GM19023 (cell line): ENCODE measurements around the gene SPAG7.
"Not testable (repeated sequence)": the region's sequence is repeated elsewhere in the genome, so short reads cannot be mapped to it uniquely, and the experiment has no call there.

Source experiments
- ATAC-seq: cut with Tn5 transposase; IDR thresholded peaks from one replicate; pipeline ENCODE4 v1.9.1; 2021; ENCODE audit warnings: mild to moderate bottlenecking, moderate library complexity; ENCODE audit not compliant: unreplicated experiment

Gene SPAG7

DNA sequence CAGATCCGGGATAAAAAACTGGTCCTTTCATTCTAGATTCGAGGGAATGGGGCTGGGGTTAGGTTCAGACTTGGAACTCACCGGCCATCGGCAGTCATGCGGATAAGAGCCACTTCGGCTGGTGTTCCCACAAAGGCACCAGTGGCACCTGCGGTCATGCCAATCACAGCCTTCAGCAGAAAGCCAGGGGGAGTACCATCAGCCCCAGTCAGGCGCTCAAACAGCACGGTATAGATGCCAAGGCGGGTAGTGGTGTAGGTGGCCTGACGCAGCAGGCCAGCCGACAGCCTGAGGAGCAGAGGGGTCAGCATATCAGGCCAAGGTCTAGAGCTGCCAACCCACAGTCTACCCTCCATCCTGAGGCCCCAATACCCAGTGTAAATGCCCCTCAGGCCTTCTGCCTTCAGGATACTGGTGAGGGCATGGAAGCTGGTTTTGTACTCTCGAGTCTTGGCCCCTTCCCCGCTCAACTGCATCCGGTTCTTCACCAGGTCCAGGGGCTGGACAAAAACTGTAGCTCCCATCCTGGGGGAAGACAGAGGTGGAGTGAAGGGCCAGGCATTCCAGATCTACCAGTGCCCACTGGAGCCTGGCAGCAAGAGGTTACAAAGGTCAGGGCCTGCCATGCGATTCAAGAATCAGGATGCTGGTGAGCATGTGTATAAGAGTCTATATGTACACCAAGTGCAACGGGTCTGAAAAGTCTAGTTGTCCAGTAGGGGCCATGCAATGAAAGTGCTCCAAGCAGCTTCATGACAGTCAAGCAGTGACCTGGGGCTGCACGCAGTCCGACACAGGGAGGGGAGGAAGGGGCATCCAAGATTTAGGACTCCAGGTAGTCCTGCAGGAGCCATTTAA is 28.7 kb downstream of the SPAG7 start:
- ATAC-seq, result no peak

DNA sequence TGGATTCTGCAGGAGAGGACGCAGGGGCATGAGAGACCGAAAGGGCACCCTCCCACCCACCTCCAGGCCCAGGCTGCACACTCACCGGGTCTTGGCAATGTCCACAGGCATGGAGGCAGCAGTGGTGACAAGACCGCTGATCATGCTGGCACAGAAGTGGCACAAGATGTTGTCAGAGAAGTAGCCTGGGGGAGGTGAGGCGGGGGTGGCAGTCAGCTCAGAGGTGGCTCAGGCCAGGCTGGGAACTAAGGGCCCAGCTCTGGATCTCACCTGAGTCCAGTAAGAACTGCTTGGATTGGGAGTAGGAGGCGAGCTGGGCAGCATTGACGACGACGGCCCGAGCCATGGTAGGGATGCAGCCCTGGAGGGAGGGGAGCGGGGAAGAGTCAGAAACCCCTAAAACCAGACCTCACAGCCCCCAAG is 29.5 kb downstream of the SPAG7 start:
- ATAC-seq, result no peak

DNA sequence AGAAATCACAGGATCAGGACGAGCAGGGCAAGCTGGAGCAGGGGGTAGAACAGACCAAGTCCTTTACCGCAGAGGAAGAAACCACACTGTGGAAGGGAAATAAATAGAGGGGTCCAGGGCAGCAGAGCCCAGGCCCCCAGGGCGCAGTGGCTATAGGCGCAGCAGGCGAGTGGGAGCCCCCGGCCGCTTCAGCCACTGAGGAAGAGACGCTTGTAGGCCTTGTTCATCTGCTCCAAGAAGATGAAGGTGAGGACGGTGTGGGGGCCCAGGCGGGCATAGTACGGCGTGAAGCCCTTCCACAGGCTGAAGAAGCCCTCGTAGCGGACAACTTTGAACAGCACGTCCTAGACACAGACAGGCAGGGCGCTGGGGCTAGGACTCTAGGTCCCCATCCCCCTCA is 30.1 kb downstream of the SPAG7 start:
- no peak for ATAC-seq

GRCh38 chr17:4936436-4936835 is 31.2 kb downstream of the SPAG7 start:
- ATAC-seq, result no peak

- no peak for ATAC-seq
Measured at GRCh38 chr17:4935650-4936049, 32.0 kb downstream of the SPAG7 start.

GRCh38 chr17:4934173-4934979 is 33.2 kb downstream of the SPAG7 start:
- ATAC-seq, result no peak

GRCh38 chr17:4933646-4934045 is 34.0 kb downstream of the SPAG7 start:
- ATAC-seq, result no peak

DNA sequence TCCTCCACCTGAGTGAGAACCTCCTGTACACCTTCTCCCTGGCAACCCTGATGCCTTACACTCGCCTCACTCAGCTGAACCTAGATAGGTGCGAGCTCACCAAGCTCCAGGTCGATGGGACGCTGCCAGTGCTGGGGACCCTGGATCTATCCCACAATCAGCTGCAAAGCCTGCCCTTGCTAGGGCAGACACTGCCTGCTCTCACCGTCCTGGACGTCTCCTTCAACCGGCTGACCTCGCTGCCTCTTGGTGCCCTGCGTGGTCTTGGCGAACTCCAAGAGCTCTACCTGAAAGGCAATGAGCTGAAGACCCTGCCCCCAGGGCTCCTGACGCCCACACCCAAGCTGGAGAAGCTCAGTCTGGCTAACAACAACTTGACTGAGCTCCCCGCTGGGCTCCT is 34.9 kb downstream of the SPAG7 start:
- no peak for ATAC-seq

DNA sequence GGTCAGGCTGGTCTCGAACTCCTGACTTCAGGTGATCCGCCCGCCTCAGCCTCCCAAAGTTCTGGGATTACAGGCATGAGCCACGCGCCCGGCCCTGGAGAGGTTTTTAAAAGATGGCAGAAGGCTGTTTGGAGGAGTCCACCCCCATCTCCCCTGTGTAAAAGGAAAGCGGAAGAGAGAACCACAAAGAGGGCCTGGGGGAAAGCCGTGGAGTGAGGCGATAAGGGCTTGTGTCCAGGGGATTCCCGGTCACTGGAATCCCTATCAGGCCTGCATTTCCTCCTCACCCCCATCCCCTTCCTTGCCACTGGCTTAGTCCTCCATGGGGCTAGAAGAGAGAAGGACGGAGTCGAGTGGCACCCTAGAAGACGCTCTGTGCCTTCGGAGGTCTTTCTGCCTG is 35.7 kb downstream of the SPAG7 start, which contains the start of gene GP1BA:
Gene GP1BA, plus strand, starts transcription at position 315 of the 400 bp plus-strand sequence. CDS start 328 bp downstream, outside the sequence.
- ATAC-seq, result no peak

- no peak for ATAC-seq
Measured at GRCh38 chr17:4928881-4929280, 38.7 kb downstream of the SPAG7 start.

GRCh38 chr17:4926577-4927335 is 40.9 kb downstream of the SPAG7 start:
- not testable (repeated sequence) for ATAC-seq

DNA sequence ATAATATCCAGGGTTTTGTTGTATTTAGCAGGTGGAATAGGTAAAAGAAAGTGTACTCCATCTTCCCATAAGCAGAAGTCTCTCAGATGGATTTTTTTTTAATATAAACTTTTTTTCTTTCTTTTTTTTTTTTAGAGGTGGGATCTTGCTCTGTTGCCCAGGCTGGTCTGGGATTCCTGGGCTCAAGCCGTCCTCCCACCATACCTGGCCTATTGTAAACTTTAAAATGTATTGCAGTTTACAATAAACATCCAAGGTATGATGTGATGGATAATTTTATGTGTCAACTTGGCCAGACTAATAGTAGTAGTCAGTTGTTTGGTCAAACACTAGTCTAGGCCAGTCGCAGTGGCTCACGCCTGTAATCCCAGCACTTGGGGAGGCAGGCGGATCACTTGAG is 46.3 kb downstream of the SPAG7 start:
- no peak for ATAC-seq

DNA sequence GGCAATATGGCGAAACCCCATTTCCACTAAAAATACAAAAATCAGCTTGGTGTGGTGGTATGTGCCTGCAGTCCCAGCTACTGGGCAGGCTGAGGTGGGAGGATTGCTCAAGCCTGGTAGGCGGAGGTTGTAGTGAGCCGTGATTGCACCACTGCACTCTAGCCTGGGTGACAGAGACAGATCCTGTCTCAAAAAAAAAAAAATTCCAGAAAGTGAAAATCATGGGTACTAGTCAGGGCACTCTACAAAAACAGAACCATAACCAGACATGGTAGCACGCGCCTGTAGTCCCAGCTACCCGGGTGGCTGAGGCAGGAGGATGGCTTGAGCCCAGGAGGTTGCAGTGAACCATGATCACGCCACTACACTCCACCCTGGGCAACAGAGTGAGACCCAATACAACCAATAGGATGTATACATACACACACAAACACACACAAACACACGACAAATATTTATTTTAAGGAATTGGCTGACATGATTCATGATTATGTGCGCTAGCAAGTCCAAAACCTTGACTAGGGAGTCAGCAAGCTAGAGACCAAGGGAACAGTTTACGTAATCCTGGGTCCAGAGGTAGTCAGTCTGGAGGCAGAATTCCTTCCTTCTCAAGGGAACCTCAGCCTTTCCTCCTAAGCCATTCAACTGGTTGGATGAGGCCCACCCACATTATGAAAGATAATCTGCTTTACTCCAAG is 47.1 kb downstream of the SPAG7 start:
- ATAC-seq, result no peak

GRCh38 chr17:4919511-4920047 is 48.0 kb downstream of the SPAG7 start:
- no peak for ATAC-seq

DNA sequence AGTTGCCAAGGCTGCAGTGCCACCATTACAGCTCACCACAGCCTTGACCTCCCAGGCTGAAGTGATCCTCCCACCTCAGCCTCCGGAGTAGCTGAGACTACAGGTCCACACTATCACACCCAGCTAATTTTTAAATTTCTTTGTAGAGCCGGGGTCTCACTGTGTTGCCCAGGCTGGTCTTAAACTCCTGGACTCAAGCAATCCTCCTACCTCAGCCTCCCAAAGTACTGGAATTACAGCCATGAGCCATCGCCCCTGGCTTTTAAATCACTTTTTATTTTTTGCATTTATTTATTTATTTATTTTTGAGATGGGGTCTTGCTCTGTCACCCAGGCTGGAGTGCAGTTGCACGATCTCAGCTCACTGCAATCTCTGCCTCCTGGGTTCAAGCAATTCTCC is 53.1 kb downstream of the SPAG7 start:
- not testable (repeated sequence) for ATAC-seq

DNA sequence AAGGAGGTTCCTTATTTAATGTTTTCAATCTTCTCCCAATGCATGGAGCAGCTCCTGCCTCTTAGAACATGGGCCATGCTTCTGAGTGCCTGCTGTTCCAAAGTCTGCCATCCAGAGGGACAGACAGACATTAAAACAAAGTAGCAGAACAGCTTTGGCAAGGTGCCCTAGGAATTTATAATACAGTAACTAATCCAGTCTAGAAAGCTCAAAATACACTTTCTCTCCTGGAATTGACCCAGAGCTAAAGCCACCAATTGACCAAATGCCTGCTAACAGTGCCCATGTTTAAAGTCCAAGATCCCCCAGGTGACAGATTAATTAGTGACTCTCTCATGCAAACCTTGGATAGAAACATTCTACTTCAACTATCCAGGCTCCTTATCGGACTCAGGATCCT is 53.6 kb downstream of the SPAG7 start:
- ATAC-seq, result no peak
